Ectodermal cell (in vitro differentiated cells): ENCODE data around the gene SUGP2.
A peak's percentile ranks its signal among the peaks of the same experiment; 100 is the strongest.

Source experiments
- H3K27ac ChIP-seq: 2 replicates; pipeline ENCODE4 v1.7.0; 2013; ENCODE audit warnings: mild to moderate bottlenecking, low read depth, low read length; ENCODE audit not compliant: insufficient read depth, poor library complexity, severe bottlenecking
- H3K27me3 ChIP-seq: 2 replicates; pipeline ENCODE4 v1.7.0; 2013; ENCODE audit warnings: mild to moderate bottlenecking, low read length; ENCODE audit not compliant: insufficient read depth, control insufficient read depth, poor library complexity, severe bottlenecking
- H3K36me3 ChIP-seq: one replicate; pipeline ENCODE4 v1.7.0; 2013; ENCODE audit warnings: low read length; ENCODE audit not compliant: control insufficient read depth, insufficient read depth
- H3K4me1 ChIP-seq: one replicate; pipeline ENCODE4 v1.7.0; 2013; ENCODE audit warnings: low read length; ENCODE audit not compliant: control insufficient read depth, insufficient read depth
- H3K4me3 ChIP-seq: 2 replicates; pipeline ENCODE4 v1.7.0; 2013; ENCODE audit warnings: low read depth, low read length, control low read depth; ENCODE audit not compliant: insufficient read depth
- H3K9me3 ChIP-seq: 2 replicates; pipeline ENCODE4 v1.7.0; 2013; ENCODE audit warnings: mild to moderate bottlenecking, low read length, moderate library complexity; ENCODE audit not compliant: control insufficient read depth
- WGBS, 2 experiments: methylation state at CpG; one replicate each; pipeline ENCODE4 v1.1.7; 2013; ENCODE audit warnings: missing lambda C conversion rate in 2 of 2; 5-methylcytosine and 5-hydroxymethylcytosine counted together

Gene SUGP2

DNA sequence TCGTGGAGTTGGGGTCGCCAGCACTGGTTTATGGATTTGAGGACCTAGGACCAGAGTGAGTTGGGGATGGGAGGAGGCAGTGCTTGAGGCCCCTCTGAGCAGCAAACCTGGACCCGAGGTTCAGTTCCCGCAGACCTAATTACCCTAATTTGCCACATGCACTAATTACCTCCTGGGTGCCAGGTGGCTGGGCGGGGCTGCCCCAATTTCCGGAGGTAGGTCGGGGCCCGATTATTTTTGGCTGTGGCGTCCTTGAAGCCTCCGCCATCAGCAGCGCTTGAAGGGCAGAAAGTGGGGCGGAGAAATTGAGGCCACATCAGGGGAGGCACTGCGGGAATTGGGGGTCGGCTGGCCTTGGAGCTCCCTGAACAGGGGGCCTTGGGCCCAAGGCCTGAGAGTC lies 86.4 kb downstream of the SUGP2 start:
- H3K27ac ChIP-seq: no peak overlapping the region
- H3K27me3 ChIP-seq: no peaks in the 10 kb centered on the region
- 93 to 96% methylated on average over 14 of the region's 14 CpGs for WGBS, 2 experiments
- no peaks in the 10 kb centered on the region for H3K4me1 ChIP-seq
- no peaks in the 10 kb centered on the region for H3K36me3 ChIP-seq
- no peaks in the 10 kb centered on the region for H3K9me3 ChIP-seq
- no peak overlapping the region for H3K4me3 ChIP-seq

DNA sequence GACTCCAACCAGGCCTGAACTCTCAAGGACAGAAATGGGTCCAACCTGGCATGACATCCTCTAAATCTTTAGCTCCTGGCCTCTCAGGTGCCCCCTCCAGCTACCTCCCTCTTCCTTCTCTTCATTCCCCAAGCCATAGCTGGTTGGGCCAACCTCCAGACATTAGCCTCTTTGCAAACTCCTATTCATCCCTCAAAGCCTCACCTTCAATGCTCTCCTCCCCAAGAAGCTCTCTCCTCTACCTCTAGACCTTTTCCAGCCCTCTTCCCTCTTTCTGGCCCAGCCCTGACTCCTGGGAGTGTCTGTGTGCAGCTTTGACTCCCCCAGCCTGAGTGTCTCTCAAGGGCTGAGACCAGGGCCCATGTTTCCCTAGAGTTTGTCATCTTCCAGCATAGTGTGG lies 87.0 kb downstream of the SUGP2 start:
- no peak overlapping the region for H3K4me3 ChIP-seq
- H3K36me3 ChIP-seq: no peaks in the 10 kb centered on the region
- no peak overlapping the region for H3K27ac ChIP-seq
- no peaks in the 10 kb centered on the region for H3K9me3 ChIP-seq
- H3K4me1 ChIP-seq: no peaks in the 10 kb centered on the region
- H3K27me3 ChIP-seq: no peaks in the 10 kb centered on the region

DNA sequence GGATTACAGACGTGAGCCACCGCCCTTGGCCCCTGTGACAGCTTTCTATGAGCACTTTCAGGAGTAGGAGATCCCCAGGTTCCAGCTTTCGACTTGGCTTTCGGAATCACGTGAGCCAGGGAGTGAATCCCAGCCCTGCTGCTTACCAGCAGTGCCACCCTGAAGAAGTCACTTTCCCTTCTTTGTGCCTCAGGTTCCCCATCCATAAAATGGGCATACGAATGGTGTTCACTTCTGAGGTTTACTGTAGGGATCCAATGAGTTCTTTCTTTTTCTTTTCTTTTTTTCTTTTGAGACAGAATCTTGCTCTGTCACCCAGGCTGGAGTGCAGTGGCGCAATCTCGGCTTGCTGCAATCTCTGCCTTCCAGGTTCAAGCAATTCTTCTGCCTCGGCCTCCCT lies 88.0 kb downstream of the SUGP2 start:
- Histone ChIP-seq H3K4me1 (no peaks in the 10 kb centered on the region), H3K9me3 (no peaks in the 10 kb centered on the region)
- 90 to 92% methylated on average over 9 of the region's 9 CpGs for WGBS, 2 experiments

DNA sequence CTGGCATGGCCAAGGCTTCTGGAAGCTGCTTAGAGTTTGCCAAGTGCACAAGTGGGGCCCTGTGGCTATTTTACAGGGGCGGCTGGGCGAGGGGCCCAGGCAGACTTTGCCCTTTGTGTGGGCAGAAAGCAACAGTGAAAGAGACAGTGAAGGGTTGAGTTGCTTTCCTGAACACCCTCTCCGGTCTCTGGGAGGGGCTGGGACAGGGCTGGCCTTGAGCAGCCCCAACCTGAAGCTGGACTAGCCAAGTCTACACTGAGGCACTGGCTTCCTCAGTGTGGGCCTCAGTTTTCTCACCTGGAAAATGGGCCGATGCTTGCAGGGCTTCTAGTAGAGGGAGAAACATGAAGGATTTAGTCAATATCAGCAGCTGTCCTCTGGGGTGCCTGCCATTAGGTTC lies 89.9 kb downstream of the SUGP2 start:
- no peak overlapping the region for H3K4me3 ChIP-seq
- WGBS, 2 experiments: 90 to 93% methylated on average over 4 of the region's 4 CpGs
- H3K4me1 ChIP-seq: no peaks in the 10 kb centered on the region
- no peaks in the 10 kb centered on the region for H3K9me3 ChIP-seq
- H3K27ac ChIP-seq: no peak overlapping the region
- no peaks in the 10 kb centered on the region for H3K36me3 ChIP-seq
- H3K27me3 ChIP-seq: no peaks in the 10 kb centered on the region

More for the DNA sequence above, 88.0 kb downstream of the SUGP2 start:
- H3K27me3 ChIP-seq: no peaks in the 10 kb centered on the region
- H3K4me3 ChIP-seq: no peak overlapping the region
- no peak overlapping the region for H3K27ac ChIP-seq
- no peaks in the 10 kb centered on the region for H3K36me3 ChIP-seq

DNA sequence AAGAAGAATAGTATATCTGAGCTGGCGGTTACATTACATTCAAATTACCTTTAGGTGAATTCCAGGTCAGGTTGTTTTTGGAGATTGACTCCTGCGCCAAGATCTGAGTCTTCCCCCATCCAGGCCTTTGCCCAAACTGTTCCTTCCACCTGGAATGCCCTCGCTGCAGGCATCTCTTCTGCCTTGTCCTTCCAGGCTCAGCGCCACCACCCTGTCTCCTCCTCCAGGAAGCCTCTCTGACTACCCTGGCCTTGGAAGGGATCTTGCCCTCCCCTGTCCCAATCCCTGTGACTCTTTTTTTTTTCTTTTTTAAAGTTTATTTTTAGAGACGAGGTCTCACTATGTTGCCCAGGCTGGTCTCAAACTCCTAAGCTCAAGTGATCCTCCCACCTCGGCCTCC lies 90.6 kb downstream of the SUGP2 start:
- Histone ChIP-seq H3K36me3 (peaks cover 5% of the 10 kb centered on the region), H3K27me3 (no peaks in the 10 kb centered on the region), H3K4me3 (no peak overlapping the region), H3K4me1 (no peaks in the 10 kb centered on the region), H3K9me3 (no peaks in the 10 kb centered on the region), H3K27ac (no peak overlapping the region)
- 93 to 94% methylated on average over 6 of the region's 6 CpGs for WGBS, 2 experiments

DNA sequence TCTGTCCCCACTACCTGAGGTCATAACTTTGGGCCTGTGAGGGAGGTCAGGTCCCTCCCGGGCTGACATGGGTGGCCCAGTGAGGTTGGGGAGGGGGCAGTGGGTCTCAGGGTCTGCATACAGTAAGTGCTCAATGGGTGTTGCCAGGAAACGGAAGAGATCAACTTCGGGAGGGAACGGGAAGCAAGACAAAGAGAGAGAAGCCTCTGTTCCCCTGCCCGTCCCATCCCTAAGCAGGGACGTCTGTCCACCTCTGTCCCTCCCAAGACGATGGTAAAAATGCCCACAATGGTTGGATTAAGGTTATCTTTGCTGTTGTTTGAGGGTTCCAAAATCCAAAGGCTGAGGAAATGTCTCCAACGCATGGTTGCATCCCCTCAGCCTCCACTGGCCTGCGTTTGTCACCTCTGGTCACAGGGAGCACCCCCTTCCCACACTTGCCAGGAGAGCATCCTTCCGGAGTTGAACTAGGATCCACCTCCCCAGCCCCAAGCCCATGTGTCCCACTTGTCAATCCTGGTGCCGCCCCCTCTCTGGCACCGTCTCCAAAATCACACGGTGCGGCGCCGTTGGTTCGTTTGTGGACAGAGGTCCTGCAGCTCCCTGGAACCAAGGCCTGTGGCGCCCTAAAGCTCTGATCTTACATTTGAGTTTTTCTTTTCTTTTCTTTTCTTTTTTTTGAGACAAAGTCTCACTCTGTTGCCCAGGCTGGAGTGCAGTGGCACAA lies 91.5 kb downstream of the SUGP2 start:
- peak overlapping the region; percentile 18 for H3K4me3 ChIP-seq
- peaks cover 5% of the 10 kb centered on the region for H3K36me3 ChIP-seq
- WGBS, 2 experiments: 65 to 70% methylated on average over 18 of the region's 18 CpGs
- no peak overlapping the region for H3K27ac ChIP-seq
- no peaks in the 10 kb centered on the region for H3K27me3 ChIP-seq
- no peaks in the 10 kb centered on the region for H3K4me1 ChIP-seq
- no peaks in the 10 kb centered on the region for H3K9me3 ChIP-seq
